HepG2 (cell line): ENCODE data around the gene UNC119B.

Experiments used
- CBFB ChIP-seq: sonication (generic); formaldehyde crosslinking; IDR thresholded peaks from 2 replicates; pipeline ENCODE4 v1.4.0; 2020; ENCODE audit warnings: missing genetic modification reagents
- GATAD2A ChIP-seq: IDR thresholded peaks from 2 replicates; pipeline ENCODE4 v1.6.1; 2016
- MED13 ChIP-seq: sonication (generic); formaldehyde crosslinking; IDR thresholded peaks from 2 replicates; pipeline ENCODE4 v1.5.0; 2020; ENCODE audit warnings: missing genetic modification reagents
- MEIS2 ChIP-seq: sonication (generic); formaldehyde crosslinking; IDR thresholded peaks from 2 replicates; pipeline ENCODE4 v1.9.0; 2021; ENCODE audit warnings: mild to moderate bottlenecking, missing genetic modification reagents
- MZF1 ChIP-seq: sonication (generic); formaldehyde crosslinking; IDR thresholded peaks from 2 replicates; pipeline ENCODE4 v1.8.1; 2023; ENCODE audit warnings: mild to moderate bottlenecking, missing genetic modification reagents, borderline replicate concordance
- POLR2A ChIP-seq, 2 experiments: IDR thresholded peaks; 2 replicates each; pipeline ENCODE4 v1.6.1; 2011; ENCODE audit warnings: low read depth in 2 of 2, low read length in 2 of 2, mild to moderate bottlenecking in 1 of 2, moderate library complexity in 1 of 2; ENCODE audit not compliant: insufficient read depth in 1 of 2
- TAF1 ChIP-seq: sonication (generic); formaldehyde crosslinking; IDR thresholded peaks from 2 replicates; pipeline ENCODE4 v1.4.0; 2020; ENCODE audit warnings: missing genetic modification reagents
- TCF12 ChIP-seq, 2 experiments: fragments of 450-650 bp in 1 of 2; sonication (generic) in 1 of 2; formaldehyde crosslinking in 1 of 2; IDR thresholded peaks; 2 replicates each; pipeline versions ENCODE4 v1.6.1 to v1.8.0; 2017 to 2022; ENCODE audit warnings: antibody characterized with exemption in 1 of 2, mild to moderate bottlenecking in 1 of 2, missing genetic modification reagents in 1 of 2, moderate library complexity in 1 of 2
- ZBTB21 ChIP-seq: sonication (generic); formaldehyde crosslinking; IDR thresholded peaks from 2 replicates; pipeline ENCODE4 v1.4.0; 2020; ENCODE audit warnings: missing genetic modification reagents
- ZFP41 ChIP-seq: sonication (generic); formaldehyde crosslinking; IDR thresholded peaks from 2 replicates; pipeline ENCODE4 v1.4.0; 2020; ENCODE audit warnings: mild to moderate bottlenecking, missing genetic modification reagents, borderline replicate concordance
- TF ChIP-seq, protein P1 (sequence below): sonication (generic); formaldehyde crosslinking; IDR thresholded peaks from 2 replicates; pipeline ENCODE4 v1.5.0; 2020; ENCODE audit warnings: mild to moderate bottlenecking, missing genetic modification reagents, moderate library complexity
- TF ChIP-seq, protein P2 (sequence below), 2 experiments: IDR thresholded peaks; 2 replicates each; pipeline ENCODE4 v1.6.1; 2011 to 2012; ENCODE audit warnings: low read length in 2 of 2, borderline replicate concordance in 1 of 2, low read depth in 1 of 2, mild to moderate bottlenecking in 1 of 2, moderate library complexity in 1 of 2
- TF ChIP-seq, protein P3 (sequence below): sonication (generic); formaldehyde crosslinking; IDR thresholded peaks from 2 replicates; pipeline ENCODE4 v1.8.1; 2023; ENCODE audit warnings: mild to moderate bottlenecking, inconsistent platforms, moderate library complexity, missing genetic modification reagents, borderline replicate concordance
- TF ChIP-seq, protein P4 (sequence below): IDR thresholded peaks from 2 replicates; pipeline ENCODE4 v1.6.1; 2016

DNA sequence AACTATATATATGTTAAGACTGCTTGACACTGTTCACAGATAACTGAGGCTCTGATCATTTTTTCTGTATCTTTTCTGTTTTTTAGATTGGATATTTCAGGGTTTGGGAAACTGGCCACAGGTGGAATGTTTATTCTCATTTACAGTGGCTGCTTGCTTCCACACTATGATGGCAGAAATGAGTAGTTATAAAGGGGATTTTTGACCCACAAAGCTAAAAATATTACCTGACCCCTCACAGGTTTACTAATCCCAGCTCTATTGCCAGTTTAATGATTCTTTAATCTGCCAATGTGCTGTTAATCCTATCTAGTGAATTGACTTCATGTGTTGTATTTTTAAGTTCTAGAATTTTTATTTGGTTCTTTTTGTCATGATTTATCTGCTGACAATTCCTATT is 45.0 kb downstream of the UNC119B start:
- TF ChIP-seq ZBTB21 (CRISPR knock-in tag) (no peak), MED13 (CRISPR knock-in tag) (no peak), GATAD2A (CRISPR knock-in tag) (no peak), MZF1 (no peak), MEIS2 (CRISPR knock-in tag) (no peak), ZFP41 (CRISPR knock-in tag) (no peak), TCF12 (IDR thresholded peaks at IDR 0.05) (no peak), TCF12 (CRISPR knock-in tag; IDR thresholded peaks at IDR 0.05) (no peak), CBFB (CRISPR knock-in tag) (no peak), TAF1 (CRISPR knock-in tag) (no peak), POLR2A (IDR thresholded peaks at IDR 0.05; ENCODE audit: insufficient read depth in 1 of 2, low read depth in 2 of 2, low read length in 2 of 2) (no peak)
- TF ChIP-seq, protein P1, sequence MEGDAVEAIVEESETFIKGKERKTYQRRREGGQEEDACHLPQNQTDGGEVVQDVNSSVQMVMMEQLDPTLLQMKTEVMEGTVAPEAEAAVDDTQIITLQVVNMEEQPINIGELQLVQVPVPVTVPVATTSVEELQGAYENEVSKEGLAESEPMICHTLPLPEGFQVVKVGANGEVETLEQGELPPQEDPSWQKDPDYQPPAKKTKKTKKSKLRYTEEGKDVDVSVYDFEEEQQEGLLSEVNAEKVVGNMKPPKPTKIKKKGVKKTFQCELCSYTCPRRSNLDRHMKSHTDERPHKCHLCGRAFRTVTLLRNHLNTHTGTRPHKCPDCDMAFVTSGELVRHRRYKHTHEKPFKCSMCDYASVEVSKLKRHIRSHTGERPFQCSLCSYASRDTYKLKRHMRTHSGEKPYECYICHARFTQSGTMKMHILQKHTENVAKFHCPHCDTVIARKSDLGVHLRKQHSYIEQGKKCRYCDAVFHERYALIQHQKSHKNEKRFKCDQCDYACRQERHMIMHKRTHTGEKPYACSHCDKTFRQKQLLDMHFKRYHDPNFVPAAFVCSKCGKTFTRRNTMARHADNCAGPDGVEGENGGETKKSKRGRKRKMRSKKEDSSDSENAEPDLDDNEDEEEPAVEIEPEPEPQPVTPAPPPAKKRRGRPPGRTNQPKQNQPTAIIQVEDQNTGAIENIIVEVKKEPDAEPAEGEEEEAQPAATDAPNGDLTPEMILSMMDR (CRISPR knock-in tag), result no peak
- TF ChIP-seq, protein P2, sequence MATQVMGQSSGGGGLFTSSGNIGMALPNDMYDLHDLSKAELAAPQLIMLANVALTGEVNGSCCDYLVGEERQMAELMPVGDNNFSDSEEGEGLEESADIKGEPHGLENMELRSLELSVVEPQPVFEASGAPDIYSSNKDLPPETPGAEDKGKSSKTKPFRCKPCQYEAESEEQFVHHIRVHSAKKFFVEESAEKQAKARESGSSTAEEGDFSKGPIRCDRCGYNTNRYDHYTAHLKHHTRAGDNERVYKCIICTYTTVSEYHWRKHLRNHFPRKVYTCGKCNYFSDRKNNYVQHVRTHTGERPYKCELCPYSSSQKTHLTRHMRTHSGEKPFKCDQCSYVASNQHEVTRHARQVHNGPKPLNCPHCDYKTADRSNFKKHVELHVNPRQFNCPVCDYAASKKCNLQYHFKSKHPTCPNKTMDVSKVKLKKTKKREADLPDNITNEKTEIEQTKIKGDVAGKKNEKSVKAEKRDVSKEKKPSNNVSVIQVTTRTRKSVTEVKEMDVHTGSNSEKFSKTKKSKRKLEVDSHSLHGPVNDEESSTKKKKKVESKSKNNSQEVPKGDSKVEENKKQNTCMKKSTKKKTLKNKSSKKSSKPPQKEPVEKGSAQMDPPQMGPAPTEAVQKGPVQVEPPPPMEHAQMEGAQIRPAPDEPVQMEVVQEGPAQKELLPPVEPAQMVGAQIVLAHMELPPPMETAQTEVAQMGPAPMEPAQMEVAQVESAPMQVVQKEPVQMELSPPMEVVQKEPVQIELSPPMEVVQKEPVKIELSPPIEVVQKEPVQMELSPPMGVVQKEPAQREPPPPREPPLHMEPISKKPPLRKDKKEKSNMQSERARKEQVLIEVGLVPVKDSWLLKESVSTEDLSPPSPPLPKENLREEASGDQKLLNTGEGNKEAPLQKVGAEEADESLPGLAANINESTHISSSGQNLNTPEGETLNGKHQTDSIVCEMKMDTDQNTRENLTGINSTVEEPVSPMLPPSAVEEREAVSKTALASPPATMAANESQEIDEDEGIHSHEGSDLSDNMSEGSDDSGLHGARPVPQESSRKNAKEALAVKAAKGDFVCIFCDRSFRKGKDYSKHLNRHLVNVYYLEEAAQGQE (IDR thresholded peaks at IDR 0.05; ENCODE audit: borderline replicate concordance in 1 of 2, low read depth in 1 of 2, low read length in 2 of 2), result no peak
- TF ChIP-seq, protein P3, sequence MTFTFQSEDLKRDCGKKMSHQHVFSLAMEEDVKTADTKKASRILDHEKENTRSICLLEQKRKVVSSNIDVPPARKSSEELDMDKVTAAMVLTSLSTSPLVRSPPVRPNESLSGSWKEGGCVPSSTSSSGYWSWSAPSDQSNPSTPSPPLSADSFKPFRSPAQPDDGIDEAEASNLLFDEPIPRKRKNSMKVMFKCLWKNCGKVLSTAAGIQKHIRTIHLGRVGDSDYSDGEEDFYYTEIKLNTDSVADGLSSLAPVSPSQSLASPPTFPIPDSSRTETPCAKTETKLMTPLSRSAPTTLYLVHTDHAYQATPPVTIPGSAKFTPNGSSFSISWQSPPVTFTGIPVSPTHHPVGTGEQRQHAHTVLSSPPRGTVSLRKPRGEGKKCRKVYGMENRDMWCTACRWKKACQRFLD (CRISPR knock-in tag), result no peak
- TF ChIP-seq, protein P4, sequence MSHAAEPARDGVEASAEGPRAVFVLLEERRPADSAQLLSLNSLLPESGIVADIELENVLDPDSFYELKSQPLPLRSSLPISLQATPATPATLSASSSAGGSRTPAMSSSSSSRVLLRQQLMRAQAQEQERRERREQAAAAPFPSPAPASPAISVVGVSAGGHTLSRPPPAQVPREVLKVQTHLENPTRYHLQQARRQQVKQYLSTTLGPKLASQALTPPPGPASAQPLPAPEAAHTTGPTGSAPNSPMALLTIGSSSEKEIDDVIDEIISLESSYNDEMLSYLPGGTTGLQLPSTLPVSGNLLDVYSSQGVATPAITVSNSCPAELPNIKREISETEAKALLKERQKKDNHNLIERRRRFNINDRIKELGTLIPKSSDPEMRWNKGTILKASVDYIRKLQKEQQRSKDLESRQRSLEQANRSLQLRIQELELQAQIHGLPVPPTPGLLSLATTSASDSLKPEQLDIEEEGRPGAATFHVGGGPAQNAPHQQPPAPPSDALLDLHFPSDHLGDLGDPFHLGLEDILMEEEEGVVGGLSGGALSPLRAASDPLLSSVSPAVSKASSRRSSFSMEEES, result no peak
